Astrocyte (in vitro differentiated cells and primary cell): ENCODE results near the gene PNMT. TPM values are rescaled to one million over a fixed set of nuclear protein-coding genes. Genes with fewer than 3 reads are reported as not detected.

Source experiments
- DNase-seq: peaks from one replicate; pipeline ENCODE4 v3.0.0-alpha.2; 2010; ENCODE audit warnings: low read depth
- FAIRE-seq: peaks from 2 replicates; lab custom pipeline; 2011; peaks lifted over from hg19 to GRCh38; lab: Jason Lieb, UNC
- H2AFZ ChIP-seq: 2 replicates; pipeline ENCODE4 v1.6.0; 2012; ENCODE audit warnings: low read depth, low read length, inconsistent platforms
- H3K27ac ChIP-seq: 2 replicates; pipeline ENCODE4 v1.5.1; 2011; ENCODE audit warnings: low read depth, low read length, inconsistent platforms
- H3K27me3 ChIP-seq: 2 replicates; pipeline ENCODE4 v1.6.0; 2011; ENCODE audit warnings: low read length, inconsistent platforms; ENCODE audit not compliant: insufficient read depth
- H3K36me3 ChIP-seq: 2 replicates; pipeline ENCODE4 v1.5.1; 2011; ENCODE audit warnings: low read length, inconsistent platforms; ENCODE audit not compliant: insufficient read depth
- H3K4me1 ChIP-seq: 2 replicates; pipeline ENCODE4 v1.5.1; 2011; ENCODE audit warnings: low read length, inconsistent platforms; ENCODE audit not compliant: insufficient read depth
- H3K4me2 ChIP-seq: 2 replicates; pipeline ENCODE4 v1.6.0; 2012; ENCODE audit warnings: low read length, inconsistent platforms
- H3K4me3 ChIP-seq: 2 replicates; pipeline ENCODE4 v1.5.1; 2011; ENCODE audit warnings: low read depth, mild to moderate bottlenecking, low read length, inconsistent platforms; ENCODE audit not compliant: insufficient read depth
- H3K79me2 ChIP-seq: 2 replicates; pipeline ENCODE4 v1.6.0; 2012; ENCODE audit warnings: mild to moderate bottlenecking, low read length, inconsistent platforms; ENCODE audit not compliant: insufficient read depth
- H3K9ac ChIP-seq: 2 replicates; pipeline ENCODE4 v1.6.0; 2012; ENCODE audit warnings: mild to moderate bottlenecking, low read length, inconsistent platforms
- H3K9me3 ChIP-seq: 2 replicates; pipeline ENCODE4 v1.5.1; 2012; ENCODE audit warnings: low read depth, mild to moderate bottlenecking, low read length, inconsistent platforms; ENCODE audit not compliant: insufficient read depth
- H4K20me1 ChIP-seq: 2 replicates; pipeline ENCODE4 v1.6.0; 2012; ENCODE audit warnings: low read length, inconsistent platforms; ENCODE audit not compliant: insufficient read depth
- H3K27ac Mint-ChIP-seq: one replicate; pipeline ENCODE4 v1.8.0; 2021; ENCODE audit warnings: mild to moderate bottlenecking, mixed read lengths; ENCODE audit not compliant: unreplicated experiment
- H3K27me3 Mint-ChIP-seq: one replicate; pipeline ENCODE4 v1.8.0; 2021; ENCODE audit warnings: low read depth, mixed read lengths; ENCODE audit not compliant: unreplicated experiment
- H3K36me3 Mint-ChIP-seq: one replicate; pipeline ENCODE4 v1.8.0; 2021; ENCODE audit warnings: low read depth, mixed read lengths; ENCODE audit not compliant: unreplicated experiment
- H3K4me1 Mint-ChIP-seq: one replicate; pipeline ENCODE4 v1.8.0; 2021; ENCODE audit warnings: low read depth, mixed read lengths; ENCODE audit not compliant: unreplicated experiment
- H3K4me3 Mint-ChIP-seq: one replicate; pipeline ENCODE4 v1.8.0; 2021; ENCODE audit warnings: mild to moderate bottlenecking, moderate library complexity, mixed read lengths; ENCODE audit not compliant: unreplicated experiment
- H3K9me3 Mint-ChIP-seq: one replicate; pipeline ENCODE4 v1.8.0; 2021; ENCODE audit warnings: mild to moderate bottlenecking, mixed read lengths; ENCODE audit not compliant: unreplicated experiment
- EZH2 ChIP-seq: IDR thresholded peaks from 2 replicates; pipeline ENCODE4 v1.6.1; 2012; ENCODE audit warnings: mild to moderate bottlenecking, low read length, inconsistent platforms; ENCODE audit not compliant: insufficient read depth
- total RNA-seq: library from RNA; stranded (reverse); gene quantifications from 2 replicates; pipeline ENCODE4 v1.2.1, GENCODE V29; 2021
- TF ChIP-seq, protein P1 (sequence below): IDR thresholded peaks from 2 replicates; pipeline ENCODE4 v1.5.1; 2011; ENCODE audit warnings: low read depth, mild to moderate bottlenecking, inconsistent platforms, low read length, moderate library complexity; ENCODE audit not compliant: insufficient read depth

The PNMT gene
- total RNA-seq, 1 donor from 2014 or later: 0.59 TPM

DNA sequence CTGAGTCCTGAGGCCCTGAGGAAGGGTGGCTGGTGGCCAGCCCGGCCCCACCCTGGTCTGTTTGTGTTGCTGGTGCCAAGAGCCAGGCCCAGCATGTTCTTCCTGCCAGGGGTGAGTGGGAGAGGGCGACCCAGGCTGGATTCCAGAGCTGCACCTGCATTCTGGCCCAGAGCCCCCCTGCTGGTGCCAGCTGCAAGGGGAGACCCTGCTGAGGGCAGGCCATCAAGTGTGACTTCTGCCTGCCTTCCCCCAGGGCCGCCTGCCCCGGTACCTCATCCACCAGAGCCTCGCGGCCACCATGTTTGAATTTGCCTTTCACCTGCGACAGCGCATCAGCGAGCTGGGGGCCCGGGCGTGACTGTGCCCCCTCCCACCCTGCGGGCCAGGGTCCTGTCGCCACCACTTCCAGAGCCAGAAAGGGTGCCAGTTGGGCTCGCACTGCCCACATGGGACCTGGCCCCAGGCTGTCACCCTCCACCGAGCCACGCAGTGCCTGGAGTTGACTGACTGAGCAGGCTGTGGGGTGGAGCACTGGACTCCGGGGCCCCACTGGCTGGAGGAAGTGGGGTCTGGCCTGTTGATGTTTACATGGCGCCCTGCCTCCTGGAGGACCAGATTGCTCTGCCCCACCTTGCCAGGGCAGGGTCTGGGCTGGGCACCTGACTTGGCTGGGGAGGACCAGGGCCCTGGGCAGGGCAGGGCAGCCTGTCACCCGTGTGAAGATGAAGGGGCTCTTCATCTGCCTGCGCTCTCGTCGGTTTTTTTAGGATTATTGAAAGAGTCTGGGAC is 5.5 kb upstream of the PNMT start:
- H4K20me1 ChIP-seq: peaks cover 22% of the 10 kb centered on the region
- no peak for DNase-seq
- no peak overlapping the region for H2AFZ ChIP-seq
- H3K9ac ChIP-seq: no peak overlapping the region
- H3K4me3 ChIP-seq: no peak overlapping the region
- H3K4me1 Mint-ChIP-seq: peaks cover 5% of the 10 kb centered on the region
- H3K27me3 ChIP-seq: peaks cover 15% of the 10 kb centered on the region
- no peaks in the 10 kb centered on the region for H3K9me3 ChIP-seq
- no peaks in the 10 kb centered on the region for H3K79me2 ChIP-seq
- H3K9me3 Mint-ChIP-seq: no peaks in the 10 kb centered on the region
- H3K4me1 ChIP-seq: peaks cover 5% of the 10 kb centered on the region
- H3K27me3 Mint-ChIP-seq: peaks cover 7% of the 10 kb centered on the region
- no peak for FAIRE-seq
- no peak overlapping the region for H3K4me3 Mint-ChIP-seq
- no peak overlapping the region for H3K27ac ChIP-seq
- no peak overlapping the region for H3K4me2 ChIP-seq
- no peak overlapping the region for H3K27ac Mint-ChIP-seq
- H3K36me3 Mint-ChIP-seq: peaks cover 10% of the 10 kb centered on the region
- TF ChIP-seq, protein P1, sequence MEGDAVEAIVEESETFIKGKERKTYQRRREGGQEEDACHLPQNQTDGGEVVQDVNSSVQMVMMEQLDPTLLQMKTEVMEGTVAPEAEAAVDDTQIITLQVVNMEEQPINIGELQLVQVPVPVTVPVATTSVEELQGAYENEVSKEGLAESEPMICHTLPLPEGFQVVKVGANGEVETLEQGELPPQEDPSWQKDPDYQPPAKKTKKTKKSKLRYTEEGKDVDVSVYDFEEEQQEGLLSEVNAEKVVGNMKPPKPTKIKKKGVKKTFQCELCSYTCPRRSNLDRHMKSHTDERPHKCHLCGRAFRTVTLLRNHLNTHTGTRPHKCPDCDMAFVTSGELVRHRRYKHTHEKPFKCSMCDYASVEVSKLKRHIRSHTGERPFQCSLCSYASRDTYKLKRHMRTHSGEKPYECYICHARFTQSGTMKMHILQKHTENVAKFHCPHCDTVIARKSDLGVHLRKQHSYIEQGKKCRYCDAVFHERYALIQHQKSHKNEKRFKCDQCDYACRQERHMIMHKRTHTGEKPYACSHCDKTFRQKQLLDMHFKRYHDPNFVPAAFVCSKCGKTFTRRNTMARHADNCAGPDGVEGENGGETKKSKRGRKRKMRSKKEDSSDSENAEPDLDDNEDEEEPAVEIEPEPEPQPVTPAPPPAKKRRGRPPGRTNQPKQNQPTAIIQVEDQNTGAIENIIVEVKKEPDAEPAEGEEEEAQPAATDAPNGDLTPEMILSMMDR: no peak
- TF ChIP-seq EZH2: no peak
- H3K36me3 ChIP-seq: no peaks in the 10 kb centered on the region

DNA sequence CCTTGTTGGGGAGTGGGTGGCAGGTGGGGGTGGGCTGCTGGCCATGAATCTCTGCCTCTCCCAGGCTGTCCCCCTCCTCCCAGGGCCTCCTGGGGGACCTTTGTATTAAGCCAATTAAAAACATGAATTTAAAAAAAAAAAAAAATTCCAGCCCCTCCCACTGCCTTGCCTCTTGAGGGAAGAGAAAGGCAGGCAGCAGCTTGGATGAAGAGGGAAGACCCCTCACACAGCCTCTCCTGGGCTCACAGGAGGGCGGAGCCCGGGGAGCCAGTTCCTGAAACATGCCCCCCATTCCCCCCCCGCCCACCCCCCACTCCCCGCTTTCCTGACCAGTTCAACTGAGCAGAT is 4.9 kb upstream of the PNMT start:
- DNase-seq (no peak), FAIRE-seq (no peak)
- Histone ChIP-seq H3K4me2 (no peak overlapping the region), H3K9me3 (no peaks in the 10 kb centered on the region), H3K36me3 (no peaks in the 10 kb centered on the region), H3K4me3 (no peak overlapping the region), H3K9ac (no peak overlapping the region), H3K27ac (no peak overlapping the region), H2AFZ (no peak overlapping the region), H3K79me2 (no peaks in the 10 kb centered on the region), H3K27me3 (peaks cover 15% of the 10 kb centered on the region), H3K4me1 (peaks cover 5% of the 10 kb centered on the region), H4K20me1 (peaks cover 17% of the 10 kb centered on the region)
- no peaks in the 10 kb centered on the region for H3K9me3 Mint-ChIP-seq
- peaks cover 7% of the 10 kb centered on the region for H3K27me3 Mint-ChIP-seq
- no peak overlapping the region for H3K27ac Mint-ChIP-seq
- peaks cover 4% of the 10 kb centered on the region for H3K4me1 Mint-ChIP-seq
- no peak overlapping the region for H3K4me3 Mint-ChIP-seq
- peaks cover 8% of the 10 kb centered on the region for H3K36me3 Mint-ChIP-seq
- TF ChIP-seq, protein P1: no peak
- no peak for TF ChIP-seq EZH2
